Measurements from ENCODE around the gene TAS2R16.

The TAS2R16 gene, protein sequence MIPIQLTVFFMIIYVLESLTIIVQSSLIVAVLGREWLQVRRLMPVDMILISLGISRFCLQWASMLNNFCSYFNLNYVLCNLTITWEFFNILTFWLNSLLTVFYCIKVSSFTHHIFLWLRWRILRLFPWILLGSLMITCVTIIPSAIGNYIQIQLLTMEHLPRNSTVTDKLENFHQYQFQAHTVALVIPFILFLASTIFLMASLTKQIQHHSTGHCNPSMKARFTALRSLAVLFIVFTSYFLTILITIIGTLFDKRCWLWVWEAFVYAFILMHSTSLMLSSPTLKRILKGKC

DNA sequence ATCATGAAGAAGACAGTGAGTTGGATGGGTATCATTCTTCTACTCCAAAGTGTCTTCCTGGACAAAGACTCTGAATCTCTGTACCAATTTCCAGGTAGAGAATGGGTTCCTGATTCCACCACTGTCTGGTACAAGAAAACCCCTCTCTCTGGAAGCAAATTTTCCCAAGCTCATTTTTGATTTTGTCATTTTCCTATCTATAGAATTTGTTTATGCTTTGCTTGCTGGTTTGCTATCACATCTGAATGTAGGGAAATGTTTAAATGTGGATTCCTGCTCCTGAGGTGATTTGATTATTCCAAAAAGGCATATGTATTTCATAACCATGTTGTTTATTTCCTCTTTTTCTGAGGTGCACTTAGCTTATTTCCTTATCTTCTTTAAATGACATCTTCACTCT lies at the start of gene TAS2R16:
Gene TAS2R16 (minus strand): TSS at position 101 of the 400 bp plus-strand sequence. CDS start 66 bp downstream, at position 35.
- no peak for DNase-seq (ENCODE audit: low spot score)

DNA sequence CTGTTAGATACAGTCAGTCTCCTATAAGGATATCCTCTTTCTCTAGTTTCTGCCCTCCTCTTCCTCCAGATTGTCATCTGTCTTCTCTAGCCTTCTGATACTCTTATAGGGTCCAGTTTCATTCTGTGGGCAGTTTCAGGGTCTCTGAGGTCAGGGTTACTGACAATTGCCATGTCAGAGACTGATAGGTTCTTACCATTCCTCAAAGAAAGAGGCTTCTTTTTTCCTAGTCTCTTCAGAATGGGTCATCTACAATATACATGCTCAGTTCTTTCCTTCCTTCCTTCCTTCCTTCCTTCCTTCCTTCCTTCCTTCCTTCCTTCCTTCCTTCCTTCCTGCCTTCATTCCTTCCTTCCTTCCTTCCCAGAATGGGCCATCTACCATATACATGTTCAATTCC lies 48.1 kb upstream of the TAS2R16 start:
- DNase-seq (ENCODE audit: low spot score), result no peak

DNA sequence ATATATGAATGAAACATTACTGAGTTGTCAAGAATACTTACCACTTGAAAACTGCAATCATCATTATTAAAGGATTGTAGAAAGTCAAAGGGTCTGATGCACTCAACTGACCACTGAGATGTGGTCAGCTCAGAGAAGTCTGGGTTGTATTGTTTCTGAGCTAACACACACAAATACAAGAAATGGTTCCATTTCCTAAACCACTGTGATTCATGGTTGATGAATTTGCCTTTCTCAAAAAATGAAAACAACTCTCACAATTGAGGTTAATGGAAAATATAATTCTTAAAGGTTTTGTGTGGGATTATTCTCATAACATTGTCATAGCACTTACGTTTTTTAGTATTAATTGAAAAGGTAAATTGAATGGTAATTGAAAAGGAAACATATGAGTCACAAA lies 45.6 kb upstream of the TAS2R16 start:
- DNase-seq (ENCODE audit: low spot score), result peak; percentile 73

DNA sequence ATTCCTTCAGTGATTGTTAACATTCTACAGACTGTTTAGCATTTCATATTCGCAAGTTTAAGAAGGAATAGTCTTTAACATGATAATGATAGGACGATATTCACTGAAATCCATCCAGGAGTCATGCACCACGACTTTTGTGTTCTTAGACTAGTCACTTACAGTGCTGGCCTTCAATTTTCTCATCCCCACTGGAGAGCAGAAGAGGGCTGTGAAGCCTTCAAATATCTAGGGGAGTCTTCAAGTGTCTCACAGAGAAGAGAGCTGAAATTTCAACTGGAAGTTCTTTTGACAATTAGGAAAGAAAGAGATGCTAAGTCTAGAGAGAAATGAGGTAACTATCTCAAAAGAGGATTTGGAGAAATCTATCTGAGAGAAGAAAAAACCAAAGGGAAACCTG lies 43.8 kb upstream of the TAS2R16 start:
- DNase-seq (ENCODE audit: low spot score), result no peak

DNA sequence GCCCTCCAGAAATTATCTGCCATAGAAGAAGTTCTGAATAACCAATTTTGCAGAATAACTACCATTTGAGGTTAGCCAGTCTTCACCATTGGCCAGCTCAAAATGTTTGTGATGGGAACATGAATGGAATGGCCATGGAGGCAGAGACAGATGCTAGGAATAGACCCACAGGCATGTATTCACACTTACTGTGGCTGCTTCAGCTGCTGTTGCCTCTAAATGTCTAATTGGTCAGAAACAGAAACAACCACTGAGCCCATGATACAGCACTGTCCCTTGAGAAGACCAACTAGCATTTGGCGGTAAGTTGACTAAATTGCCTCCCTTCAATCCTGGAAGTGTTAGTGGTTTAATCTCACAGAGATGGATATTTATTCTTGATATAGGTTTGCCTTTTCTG lies 38.6 kb upstream of the TAS2R16 start:
- no peak for DNase-seq (ENCODE audit: low spot score)

DNA sequence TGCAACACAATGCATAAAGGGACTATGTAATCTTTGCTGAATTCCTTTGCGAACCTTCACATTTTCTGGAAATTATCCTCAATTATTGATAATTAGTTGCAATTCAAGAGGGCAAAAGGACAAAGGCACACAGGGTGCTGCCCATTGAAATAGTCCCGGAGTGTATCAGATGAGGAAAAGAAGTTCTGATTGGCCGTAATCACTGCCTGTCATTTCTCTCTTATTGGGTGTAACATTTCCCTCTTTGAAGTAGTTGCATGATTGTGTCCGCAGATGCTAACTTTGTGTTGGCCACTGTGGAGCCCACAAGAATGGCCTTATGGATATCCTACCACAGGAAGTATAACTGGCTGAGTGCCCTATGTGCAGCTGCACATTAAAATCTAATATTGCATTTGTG lies 35.1 kb upstream of the TAS2R16 start:
- no peak for DNase-seq (ENCODE audit: low spot score)

DNA sequence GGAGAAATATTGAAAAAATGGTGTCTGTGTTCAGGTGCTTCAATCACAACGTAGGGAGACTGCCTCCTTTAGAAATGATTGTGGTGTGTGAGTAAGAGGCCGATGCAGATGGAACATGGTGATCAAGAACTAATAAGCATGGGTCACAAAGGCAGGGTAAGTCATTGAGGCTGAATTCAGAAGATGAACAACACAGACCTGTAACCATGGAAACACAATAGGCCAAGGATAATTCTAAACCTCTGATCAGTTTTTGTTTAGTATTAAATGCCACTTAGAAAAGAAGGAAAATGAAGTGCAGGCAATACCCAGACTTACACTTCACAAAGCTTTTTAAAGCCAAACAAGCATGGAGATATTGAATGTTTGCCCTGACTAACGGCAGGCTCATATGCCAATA lies 32.8 kb upstream of the TAS2R16 start:
- DNase-seq (ENCODE audit: low spot score), result no peak

DNA sequence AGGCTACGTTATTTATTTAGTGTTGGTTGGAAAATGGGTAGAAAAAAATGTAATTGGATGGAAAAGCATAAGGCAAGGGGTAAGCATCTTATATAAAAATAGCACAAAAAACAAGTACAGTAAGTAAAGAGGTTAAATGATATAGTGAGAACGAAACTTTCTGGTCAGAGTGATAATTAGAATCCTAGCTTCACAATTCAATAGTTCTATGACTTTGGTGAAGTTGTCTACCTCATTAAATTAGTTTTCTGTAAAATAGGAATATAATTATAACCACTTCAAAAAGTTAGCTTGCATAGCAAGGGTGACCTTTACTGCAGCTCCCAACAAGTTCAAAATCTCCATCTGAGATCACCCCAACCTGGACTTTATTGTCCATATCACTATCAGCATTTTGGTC lies 30.8 kb upstream of the TAS2R16 start:
- DNase-seq (ENCODE audit: low spot score), result no peak

DNA sequence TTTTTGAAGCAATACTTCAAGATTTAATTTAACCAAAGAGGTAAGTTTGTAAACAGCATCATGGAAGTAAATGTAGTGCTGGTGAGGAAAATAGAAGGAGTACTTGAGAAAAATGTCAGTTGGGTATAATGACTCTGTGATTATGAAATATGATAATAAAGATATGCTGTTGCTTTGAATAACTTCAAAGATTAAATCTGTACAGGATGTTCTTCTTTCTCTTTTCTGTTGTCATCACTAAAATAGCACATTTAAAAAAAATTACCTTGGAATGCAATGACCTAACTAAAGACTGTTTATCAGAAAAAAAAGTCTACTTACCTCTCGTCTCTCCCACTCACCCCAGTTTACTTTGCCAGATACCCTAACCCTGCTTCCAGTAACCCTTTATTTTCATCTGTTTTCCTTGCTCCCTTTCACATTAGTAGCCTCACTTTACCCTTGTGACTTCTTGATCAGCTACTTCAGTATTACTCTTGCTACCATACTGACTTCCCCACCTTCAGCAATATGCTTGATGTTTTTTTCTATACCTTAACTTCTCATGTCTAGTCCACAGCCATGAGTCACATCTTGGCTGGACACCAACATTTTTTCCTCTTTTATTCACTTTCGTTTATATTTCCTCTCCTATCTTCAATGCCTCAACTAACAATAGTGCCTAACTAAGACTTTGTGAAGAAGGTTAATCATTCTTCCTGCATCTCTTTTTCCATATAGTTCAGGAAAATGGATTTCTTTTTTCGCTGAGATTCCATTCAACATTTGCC lies 29.7 kb upstream of the TAS2R16 start:
- DNase-seq (ENCODE audit: low spot score), result peak; percentile 8

DNA sequence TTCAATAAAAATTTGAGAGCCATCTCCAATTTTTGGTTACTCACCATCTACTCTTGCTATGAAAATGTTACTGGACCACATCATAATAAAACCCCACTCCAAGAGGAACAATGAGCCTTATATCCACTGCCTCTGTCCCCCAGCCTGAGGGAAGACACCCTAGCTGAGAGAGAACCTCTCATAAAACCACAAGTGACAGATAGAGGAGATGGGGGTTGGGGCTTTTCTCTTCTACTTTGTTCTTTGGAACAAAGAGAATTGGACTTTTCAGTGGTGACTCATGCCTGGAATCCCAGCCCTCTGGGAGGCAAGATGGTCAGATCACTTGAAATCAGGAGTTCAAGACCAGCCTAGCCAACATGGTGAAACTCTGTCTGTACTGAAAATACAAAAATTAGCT lies 27.6 kb upstream of the TAS2R16 start:
- DNase-seq (ENCODE audit: low spot score), result no peak

DNA sequence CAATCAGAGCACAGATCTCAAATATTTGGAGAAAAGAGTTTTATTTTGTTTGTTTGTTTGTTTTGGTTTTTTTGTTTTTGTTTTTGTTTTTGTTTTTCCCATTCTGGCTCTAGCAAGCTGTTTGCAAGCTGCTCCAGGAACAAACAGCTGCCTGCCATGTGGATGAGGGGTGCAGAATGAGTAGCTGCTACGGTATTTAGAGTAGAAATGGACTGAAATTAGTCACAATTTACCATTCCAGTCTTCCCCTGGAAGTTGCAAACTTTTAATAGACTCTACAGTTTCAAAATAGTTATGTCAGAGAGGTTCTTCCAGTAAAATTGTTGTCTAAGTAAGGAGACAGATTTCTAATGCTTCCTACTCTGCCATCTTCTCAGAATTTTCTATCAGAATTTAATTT lies 27.1 kb upstream of the TAS2R16 start:
- DNase-seq (ENCODE audit: low spot score), result no peak

DNA sequence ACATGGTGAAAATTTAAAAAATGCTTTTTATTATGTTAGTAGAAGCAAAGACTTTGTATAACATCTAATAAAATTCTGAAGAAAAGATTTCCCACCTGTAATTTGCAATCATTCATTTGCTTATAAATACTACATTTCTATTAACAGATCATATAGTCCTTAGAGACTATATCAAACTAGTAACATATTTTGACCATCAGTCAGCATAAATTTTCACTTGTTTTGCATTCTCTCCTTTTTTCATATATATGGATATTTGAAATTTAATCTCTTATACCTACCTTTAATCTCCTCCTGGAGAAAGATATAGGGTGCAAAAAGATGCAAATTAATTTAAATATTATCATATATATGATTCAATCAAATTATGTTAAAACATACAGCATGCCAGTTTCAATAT lies 16.9 kb upstream of the TAS2R16 start:
- DNase-seq (ENCODE audit: low spot score), result no peak

DNA sequence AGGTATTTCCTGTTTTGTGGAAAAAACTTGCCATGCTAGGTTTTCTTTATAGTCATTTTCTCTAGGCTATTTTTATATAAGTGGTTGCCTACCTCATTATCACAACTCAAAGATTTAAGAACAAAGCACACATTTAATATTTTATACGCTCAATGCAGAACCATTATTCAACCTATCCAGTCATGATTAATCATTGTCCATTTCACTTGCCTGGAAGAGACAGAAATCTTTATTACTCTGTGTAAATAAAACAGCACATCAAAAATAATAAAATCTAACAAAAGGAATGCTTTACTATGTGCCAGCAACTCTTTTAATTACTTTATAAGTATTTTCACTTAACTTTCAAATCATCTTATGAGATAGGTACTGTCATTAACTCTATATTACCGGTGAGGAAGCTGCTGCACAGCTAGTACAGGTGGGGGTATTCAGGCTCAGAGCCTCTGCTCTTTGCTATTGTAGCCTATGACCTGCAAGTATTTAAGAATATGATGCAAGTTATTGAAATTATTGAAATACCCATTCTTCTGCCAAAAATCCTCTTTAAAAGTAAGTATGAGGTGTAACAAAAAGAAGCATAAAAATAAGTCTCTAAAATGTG lies 16.4 kb upstream of the TAS2R16 start:
- DNase-seq (ENCODE audit: low spot score), result no peak

DNA sequence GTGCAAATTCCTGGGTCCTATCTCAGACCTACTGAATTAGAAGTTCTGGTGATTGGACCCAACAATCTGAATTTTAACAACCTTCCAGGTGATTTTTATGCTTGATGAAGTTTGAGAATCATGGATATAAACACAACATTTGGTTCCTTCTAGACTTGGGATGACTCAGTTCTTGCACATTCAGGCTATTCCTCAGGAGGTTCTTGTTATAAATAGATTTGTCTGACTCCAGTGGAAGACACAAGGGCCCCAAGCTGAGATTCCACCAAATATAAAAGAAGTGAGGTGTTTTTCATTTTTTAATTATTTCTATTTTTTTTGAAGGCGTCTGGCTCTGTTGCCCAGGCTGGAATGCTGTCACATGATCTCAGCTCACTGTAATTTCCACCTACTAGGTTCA lies 9.4 kb upstream of the TAS2R16 start:
- DNase-seq (ENCODE audit: low spot score), result no peak

DNA sequence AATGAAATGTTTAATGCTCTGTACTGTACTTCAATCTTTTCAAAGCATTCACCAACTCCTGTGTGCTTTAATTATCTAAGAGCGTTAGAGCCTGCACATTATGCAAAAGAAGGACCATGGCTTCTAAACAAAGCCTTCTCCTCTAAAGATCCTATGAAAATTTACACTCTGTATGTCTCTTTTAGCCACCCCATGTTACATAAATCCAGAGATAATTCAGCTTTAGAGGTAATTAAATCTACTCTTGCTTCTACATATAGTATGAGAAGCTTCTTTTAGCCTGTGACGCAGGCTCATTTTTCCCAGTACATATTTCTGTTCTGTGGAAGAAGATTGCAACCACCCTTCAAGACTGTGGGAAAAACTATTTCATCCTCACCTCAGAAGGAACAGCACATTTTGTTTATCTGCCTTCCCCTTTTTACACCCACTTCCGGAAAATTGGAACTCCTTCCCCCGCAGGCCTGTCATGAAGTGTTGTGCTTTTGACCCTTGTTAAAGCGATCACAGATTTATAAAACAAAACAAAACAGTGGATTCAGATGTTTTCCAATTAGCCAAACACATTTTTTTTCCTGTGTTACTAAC lies 8.1 kb upstream of the TAS2R16 start:
- no peak for DNase-seq (ENCODE audit: low spot score)

DNA sequence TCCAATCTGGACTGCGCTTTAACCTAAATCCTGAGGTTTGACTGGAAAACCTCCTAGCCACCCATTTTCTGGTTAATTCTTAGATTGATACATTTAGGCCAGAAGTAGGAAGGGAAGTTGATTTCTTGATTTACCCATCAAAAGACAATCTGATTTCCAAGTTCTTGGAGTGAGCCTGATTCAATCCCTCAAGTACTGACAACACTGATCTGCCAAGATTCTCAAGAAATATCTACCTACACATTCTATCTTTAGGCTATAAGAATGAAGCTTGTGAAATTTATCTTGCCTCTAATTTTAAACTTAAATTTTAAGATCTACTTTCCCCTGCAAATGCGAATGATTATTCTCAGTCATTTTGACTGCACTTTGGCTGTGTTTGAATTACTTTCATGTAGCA lies 5.9 kb downstream of the TAS2R16 start:
- no peak for DNase-seq (ENCODE audit: low spot score)

DNA sequence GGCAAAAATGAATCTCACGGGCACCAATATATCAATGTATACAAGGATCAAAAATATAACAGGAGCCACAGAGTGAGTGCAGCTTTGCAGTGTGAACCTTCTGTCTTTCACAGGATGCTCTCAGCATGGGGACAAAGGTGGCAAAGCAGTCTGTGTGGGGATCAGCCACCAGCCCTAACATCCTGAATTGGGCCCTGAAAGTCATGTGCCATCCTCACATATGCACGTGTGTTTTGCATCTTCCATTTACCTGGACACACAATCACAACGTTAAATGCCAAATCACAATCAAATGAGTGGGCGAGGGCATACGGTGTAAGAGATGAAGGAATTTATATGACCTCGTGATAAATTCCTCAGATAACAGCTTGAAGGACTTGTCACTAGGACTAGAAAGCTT lies 6.5 kb downstream of the TAS2R16 start:
- DNase-seq (ENCODE audit: low spot score), result no peak

DNA sequence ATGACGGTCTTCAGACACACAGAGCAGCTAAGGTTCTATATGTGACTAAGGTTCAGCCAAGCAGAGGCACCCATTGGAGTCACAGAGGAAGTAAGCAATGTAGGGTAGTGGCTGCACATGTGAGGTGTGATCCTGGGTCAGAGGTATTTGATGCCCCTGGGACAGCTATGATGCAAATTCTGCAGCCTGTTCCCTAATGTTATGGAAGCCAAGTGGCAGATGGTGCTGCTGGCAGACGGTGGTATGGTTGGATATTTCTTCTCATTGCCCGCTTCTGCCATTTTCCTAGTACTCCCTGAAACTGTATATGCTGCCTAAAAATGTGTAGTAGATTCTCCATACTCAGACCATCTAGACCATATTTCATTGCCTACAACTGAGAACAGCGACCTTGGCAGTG lies 7.2 kb downstream of the TAS2R16 start:
- DNase-seq (ENCODE audit: low spot score), result no peak

DNA sequence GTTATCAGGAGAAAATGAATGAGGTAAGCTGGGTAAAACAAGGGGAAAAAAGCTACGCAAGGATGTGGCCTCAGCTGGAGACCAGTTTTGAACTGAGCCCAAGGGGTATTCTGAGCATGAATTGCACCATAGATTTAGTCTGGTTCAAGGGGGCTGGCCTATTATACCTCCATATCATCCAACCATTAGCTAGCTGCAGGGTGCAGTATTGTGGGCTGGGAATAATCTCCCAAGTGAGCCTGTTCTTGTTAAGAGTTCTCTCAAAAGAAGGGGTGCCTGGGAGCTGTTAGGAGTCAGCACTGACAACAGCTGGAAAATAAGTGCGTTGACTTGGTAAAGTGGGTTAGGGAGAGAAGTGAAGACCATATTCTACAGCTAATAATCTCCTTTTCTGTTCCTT lies 8.0 kb downstream of the TAS2R16 start:
- no peak for DNase-seq (ENCODE audit: low spot score)

DNA sequence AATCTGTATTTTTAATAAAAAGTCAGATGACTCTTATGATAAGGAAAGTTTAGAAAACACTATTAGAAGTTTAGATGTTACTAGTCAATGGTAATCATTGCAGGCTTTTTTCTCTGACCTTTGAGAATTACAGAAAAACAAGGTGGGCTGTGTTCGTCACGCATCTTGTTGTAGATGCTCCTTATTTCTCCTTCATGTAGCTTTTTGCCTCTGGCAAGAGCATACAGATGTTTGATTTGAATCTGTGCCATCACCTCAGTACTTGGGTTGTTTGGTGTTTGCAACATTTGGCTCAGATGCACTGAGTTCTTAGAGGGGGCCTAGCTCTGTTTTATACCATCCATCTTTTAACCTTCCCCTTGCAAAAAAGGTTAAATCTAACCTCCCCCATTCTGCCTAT lies 11.5 kb downstream of the TAS2R16 start:
- DNase-seq (ENCODE audit: low spot score), result no peak

DNA sequence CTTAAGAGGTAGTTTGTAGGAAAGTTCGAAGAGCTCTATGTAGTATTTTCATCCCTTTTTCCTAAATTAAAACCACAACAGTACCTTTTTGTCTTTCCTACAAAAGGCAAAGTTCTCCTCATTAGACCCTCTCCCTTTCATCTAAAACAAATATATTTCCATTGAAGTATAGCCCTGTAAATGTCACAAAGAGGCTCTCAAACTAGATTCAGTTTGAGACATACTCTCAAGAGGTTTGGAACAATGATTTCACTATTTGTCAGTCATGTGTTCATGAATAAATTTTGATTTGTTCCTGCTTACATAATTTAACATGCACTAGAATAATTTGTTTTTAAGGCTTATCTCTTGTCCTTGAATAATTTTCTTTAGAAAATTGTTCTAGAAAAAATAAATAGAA lies 12.2 kb downstream of the TAS2R16 start:
- DNase-seq (ENCODE audit: low spot score), result no peak

DNA sequence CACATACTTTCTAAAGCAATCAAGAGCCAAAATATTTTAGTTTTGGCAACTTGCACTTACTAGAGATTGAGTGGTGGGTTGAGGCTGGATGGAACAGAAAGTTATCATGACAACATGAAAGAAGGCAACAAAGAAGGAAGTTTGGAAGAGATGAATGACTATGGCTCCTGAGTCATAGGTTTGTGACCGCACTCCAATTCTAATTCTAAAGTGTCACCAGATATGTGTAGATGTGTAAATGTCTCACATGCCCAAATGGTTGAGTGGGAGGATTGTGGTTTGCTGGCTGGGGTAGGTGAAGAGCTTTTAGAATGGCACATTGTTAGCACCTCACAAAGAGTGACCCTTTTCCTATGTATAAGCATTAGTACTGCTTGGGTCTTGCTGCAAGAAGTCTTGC lies 20.2 kb downstream of the TAS2R16 start:
- no peak for DNase-seq (ENCODE audit: low spot score)

DNA sequence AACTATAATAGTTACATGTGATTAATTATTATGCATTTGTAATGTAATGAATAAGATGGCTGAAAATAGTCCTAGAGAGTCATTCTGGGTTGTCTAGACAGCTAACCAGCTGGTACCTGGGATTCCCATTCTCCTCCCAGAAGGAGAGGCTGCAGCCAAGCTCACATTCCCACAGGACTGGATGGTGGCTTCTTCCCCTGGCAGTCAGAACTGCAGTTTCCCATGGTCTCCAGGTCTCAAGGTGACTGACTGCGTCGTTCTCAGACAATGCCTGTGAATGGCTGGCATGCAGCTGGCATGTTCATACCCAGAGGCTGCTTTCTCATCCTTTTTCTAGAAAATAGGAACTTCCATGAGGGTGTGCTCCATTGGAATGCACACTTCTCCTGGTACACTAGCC lies 21.3 kb downstream of the TAS2R16 start:
- no peak for DNase-seq (ENCODE audit: low spot score)
